HG02870 (cell line): Measurements from ENCODE around the gene MSI2.

Experiments
- ATAC-seq: cut with Tn5 transposase; IDR thresholded peaks from one replicate; pipeline ENCODE4 v1.9.1; 2021; ENCODE audit warnings: mild to moderate bottlenecking, moderate library complexity; ENCODE audit not compliant: unreplicated experiment

MSI2 gene

DNA sequence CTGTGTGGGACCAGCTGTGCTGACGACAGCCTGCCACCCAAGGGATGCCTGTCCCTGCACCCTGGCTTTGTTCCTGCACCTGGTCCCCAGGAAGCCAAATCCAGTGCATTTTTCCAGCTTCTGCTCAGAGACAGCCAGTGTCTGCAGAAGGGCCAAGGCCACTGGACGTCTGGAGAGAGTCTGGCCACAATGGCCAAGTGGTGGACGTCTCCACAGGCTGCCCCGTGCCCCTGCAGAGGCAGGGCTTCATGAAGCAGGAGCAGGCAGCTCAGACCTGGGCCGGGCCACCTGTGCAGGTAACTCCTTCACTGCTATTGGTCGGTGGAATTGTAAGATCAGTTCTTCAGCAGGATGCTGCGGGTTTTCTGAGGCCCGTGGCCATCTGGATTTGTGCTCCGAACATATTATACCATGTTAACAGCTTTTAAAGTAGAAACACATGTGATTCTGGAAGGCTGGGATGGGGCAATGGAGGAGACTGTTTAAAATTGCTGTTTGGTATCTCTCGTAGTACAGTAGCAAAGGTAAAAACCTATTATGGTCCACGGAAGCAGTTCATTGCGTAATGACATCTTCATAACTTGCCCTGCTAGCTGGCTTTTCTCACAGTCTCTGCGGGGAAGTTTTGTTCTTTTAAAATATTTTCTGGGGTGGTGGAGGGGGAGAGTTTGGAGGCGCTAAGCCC lies 303.5 kb downstream of the MSI2 start:
- ATAC-seq: no peak

DNA sequence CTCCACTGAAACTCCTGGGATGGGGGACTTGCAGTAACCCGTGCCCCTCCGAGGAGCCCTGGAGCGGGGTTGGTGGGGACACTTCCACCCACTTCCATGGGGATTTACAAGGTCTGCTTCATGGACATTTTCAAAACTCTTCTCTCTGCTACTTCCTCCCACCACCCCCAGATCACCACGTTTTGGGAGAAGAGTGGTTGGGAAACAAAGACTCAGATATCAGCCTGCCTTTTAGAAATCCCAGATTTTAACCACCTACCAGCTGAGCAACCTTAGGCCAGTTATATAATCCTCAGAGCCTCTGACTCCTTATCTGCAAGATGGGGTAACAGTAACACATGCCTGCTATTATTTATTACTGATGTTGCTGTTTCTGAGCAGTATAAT lies 304.0 kb downstream of the MSI2 start:
- ATAC-seq: no peak

DNA sequence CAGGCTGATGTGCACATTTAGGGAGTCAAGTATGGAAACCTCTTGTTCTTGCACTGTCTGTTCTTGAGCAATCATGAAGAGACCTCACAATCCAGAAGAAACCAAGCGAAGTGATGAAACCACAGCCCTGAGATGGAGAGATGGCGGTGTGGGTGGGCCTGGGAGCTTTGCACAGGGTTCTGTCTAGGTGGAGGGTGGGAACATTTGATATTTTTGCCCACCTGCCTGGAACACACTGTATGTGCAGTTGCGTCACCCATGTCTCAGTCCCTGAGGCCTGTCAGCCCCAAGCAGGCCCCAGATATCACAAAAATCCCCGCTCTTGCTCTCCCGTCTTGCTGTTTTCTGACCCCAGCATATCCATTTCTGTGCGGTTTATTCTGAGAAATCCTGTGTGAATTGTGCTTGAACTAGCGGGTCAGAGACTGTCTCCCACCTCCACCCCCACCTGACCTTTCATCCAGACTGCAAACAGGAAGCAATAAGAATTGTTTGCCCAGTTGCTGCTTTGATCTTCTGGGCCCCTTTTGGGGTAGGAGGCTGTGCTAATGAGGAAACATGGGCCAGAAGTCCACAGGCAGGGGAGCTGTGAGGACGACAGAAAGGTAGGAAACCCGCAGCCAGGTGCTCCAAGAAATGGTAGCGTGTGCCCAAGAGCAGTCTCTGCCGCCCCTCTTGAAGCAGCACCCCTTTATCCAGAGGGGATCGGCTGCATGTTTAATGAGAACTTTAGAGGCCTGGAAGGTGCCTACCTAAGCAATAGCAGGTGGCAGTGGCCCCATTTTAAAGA lies 304.9 kb downstream of the MSI2 start:
- no peak for ATAC-seq

DNA sequence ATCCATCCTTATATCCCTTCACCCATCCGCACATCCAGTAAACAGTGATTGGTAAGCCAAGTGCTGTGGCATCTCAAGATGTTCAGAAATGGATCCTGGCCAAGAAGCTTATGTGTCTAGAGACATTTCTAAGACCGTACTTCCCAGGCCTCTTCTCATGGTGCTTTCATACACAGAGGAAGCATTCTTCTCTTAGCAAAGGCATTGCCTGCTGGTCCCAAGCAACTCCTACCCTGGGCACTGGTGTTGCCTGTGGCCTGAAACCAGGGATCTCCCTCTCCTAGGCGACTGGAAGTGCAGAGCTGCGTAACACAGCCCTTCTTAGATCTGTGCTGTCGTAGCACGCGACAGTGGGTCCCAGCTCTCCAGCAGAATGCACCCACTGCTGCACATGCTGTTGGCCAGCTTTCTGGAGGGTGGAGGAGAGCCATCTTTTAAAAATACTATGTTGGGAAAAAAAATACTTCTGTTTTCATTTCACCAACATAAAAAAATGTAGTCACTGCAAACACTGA lies 305.9 kb downstream of the MSI2 start:
- no peak for ATAC-seq

DNA sequence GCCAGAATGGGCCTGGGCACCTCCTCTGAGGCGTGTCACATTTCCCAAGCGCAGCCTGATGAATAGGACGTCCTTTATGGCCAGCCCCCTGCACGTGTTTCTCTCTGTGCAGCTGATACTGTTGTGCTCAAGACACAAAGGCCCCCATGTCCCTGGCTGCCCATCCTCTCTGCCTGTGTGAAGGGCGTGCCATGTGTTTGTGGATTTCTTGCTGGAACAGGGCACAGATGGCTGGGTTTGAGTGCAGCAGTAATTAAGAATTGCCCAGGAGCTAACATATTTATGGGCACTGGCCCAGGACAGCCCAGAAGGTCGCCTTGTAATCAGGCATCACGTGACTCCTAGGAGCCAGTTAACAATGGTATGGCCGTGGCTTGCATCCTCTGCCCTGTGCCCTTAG lies 307.6 kb downstream of the MSI2 start:
- no peak for ATAC-seq

DNA sequence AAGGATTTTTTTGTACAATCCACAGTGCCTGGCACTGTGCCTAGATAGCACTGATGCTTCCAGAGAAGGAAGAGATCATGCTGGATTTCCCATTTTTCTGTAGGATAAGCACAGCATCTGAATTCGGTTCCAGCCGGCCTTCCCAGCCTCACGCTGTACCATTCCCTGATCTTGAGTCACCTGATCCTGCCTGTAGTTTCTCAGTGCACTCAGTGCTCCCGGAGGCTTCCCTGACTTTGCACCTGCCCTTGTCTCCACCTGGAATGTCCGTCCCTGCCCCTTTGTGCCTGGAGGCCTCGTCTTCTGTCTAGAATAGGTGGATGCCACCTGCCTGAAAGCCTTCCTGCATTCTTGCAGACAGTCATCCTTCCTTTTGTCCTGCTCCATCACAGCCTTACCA lies 308.9 kb downstream of the MSI2 start:
- no peak for ATAC-seq

DNA sequence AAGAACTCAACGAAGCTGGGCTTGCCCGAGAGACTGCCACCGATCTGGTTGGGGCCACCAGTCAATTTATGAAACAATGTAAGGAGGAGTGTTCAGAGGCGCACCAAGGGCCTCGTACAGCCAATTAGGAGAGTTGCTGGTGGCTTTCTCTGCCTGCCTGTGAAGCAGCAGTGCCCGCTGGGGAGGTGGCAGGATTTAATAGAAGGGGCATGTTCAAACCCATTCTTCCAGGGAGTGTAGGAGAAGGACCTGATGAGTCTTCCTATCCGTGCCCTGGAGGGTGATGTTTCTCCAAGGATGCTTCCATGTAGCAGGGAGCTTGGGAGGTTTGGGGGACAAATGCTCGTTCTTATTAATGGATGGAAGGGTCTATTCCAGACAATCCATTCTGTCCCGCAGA lies 310.4 kb downstream of the MSI2 start:
- ATAC-seq: no peak

DNA sequence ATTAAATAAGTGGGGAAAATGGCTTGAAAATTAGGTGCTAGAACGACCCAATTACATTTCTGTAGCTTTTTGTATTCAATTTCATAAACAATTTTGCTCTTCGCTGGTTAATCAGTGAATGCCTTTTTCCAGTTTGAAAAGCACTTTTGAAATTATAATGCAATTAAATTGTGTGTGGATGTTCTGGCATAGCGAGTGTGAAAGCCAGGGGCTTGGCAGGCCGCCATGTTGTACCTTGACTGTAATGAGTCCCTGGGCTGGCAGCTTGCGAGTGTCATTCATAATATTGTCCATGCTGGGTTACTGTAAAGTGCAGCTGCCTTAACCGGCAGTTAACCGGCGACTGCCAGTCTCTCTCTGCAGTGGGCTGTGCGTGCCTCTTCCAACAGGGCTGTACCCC lies 310.9 kb downstream of the MSI2 start:
- ATAC-seq: no peak

DNA sequence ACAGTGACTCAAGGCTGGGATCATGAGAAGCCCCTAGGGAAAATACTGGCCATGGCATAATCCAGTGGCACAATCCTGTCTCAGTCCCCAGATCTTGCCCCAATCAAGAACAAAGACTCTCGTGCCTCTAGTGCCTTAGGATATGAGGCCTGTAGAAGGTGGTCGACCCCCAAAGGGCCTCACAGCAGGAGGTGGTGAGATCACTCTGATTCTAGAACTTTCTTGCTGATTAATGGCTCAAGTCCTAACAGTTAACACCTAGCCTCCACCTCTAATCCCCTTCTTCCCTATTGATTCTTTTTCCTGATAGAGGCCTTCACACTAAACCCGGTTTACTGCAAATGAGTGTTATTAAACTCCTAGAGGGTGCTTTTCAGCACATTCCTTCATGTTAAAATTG lies 312.0 kb downstream of the MSI2 start:
- no peak for ATAC-seq

DNA sequence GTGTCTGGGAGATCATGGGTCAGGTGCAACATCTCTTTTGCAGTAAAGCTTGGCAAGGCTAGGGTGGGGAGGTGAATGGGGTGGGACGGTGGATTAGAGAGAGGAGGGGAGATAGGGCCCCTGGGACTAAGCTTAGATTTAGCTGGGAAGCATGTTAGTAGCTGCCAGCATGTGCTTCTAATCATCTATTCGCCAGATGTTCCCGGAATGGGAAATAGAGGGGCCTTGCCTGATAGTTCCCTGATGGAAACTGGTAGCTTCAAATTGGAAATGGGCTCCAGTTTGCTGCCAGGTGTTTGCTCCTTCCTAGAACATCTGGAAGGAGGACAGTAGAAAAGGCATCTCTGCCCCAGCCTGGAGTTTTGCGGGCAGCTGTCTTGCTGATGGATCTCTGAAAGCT lies 312.7 kb downstream of the MSI2 start:
- no peak for ATAC-seq

DNA sequence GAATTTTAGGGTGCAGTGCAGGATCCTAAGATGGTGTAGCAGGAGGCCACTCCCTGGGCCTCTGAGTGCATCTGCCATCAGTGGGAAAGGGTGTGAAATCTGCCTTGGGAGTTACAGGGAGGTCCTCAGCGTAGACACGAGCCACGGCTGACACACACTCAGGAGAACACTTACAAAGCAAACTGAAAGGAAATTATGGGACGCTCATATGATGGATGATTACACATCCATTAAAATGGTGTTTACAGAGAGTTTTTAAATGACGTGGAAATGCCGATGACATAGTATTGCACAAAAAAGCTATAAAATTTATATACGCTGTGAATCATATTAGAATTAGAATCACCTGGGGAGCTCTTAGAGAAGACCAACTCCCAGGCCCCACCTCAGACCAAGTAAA lies 313.5 kb downstream of the MSI2 start:
- no peak for ATAC-seq

DNA sequence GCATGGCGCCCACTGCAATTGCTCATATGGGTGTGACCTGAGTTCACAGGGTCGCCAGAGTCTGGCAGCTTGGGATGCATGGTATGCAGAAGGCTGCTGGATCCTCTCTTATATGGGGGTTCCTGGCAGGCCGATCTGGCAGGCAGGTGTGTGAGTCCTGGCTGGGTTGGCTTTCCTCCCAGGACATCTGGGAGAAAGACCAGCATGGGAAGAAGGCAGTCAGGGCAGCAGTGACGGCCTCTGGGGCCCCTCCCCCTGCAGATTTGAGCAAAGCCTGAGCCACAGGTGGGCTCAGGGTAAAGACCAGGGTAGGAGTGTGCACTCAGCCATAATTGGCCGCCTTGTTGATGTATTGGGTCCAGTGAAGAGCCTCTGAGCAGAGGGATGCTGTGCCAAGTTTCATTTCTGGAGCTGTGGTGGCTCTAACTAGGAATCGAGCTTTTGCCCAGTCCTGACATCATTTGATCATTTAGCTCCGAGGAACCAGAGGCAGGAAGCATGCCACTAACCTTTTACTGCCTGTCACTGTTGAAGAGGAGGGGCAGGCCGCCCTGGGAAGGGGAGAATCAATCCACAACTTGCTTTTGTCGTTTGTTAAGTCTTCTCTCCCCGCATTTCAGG lies 314.5 kb downstream of the MSI2 start:
- no peak for ATAC-seq

DNA sequence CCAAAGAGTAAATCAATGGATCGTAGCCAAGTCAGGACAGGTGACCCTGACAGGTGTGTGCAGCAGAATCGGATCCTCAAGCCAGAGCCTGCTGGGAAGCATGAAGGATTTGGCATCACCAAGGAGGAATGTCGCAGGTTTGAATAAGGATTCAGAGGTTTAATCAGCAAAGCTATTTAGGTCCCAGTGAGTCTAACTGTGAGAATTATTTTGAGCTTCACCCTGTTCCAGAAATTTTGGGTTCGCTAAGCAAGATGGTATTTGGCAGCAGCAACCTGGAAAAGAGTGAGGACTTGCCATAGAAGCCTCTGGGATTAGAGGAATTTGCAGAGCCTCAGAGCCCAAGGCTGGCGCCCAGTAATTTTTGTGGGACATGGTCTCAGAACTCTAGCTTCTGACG lies 315.7 kb downstream of the MSI2 start:
- no peak for ATAC-seq

DNA sequence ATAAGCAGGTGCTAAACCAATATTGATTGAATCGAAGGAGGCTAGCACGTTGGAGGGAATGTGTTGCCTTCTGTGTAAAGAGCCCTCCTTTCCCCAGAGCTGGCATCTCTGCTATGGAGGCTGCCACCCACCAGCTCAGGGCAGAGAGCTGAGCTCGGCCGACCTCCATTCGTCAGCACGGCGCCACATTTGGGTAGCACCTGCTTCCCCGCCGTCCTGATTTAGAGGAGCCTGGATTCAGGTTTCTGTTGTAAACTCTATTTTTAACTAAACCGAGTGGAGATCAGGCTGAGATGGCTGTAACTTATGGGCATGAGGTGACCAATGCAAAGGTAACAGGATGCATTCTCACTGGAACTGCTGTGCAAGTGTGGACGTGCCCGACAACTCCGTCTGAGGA lies 316.3 kb downstream of the MSI2 start:
- no peak for ATAC-seq

DNA sequence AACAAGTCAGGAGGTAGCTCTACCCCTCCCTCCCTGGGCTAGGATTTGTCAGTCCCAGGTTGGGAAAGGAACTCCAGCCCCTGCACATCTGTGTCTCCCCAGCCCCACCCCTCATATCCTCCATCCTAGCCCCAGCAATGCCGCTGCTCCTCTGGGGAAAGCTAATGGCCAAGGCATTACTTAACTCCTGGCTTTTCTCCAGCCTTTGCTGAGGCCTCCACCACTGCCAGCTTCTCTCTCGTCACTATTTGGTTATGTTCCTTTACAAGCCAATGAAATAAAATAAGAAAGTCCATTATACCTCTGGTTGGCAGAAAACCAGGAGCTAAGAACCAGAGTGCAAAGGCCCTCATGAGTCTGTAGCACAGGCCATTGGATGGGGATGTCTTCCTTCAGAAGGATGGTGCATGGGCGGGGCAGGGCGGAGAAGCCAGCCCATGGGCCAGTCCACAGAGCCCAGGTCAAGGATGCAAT lies 317.8 kb downstream of the MSI2 start:
- ATAC-seq: no peak

DNA sequence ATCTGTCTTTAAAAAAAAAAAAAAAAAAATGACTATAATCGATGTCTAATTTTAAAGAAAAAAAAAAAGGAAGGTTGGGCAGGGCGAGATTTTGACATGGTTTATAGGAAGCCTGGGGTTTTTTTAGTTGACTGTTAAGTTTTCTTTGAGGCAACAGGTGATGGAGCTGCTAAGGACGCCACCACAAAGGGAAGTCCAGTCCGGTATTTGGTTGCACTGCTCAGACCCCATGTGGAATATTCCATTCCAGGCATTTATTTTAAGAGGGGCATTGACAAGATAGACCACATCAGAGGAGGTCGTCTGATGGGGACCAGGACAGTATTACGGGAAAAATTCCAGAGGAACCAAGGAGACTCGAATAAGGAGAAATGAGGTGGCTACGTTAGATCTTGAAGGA lies 320.4 kb downstream of the MSI2 start:
- ATAC-seq: no peak

DNA sequence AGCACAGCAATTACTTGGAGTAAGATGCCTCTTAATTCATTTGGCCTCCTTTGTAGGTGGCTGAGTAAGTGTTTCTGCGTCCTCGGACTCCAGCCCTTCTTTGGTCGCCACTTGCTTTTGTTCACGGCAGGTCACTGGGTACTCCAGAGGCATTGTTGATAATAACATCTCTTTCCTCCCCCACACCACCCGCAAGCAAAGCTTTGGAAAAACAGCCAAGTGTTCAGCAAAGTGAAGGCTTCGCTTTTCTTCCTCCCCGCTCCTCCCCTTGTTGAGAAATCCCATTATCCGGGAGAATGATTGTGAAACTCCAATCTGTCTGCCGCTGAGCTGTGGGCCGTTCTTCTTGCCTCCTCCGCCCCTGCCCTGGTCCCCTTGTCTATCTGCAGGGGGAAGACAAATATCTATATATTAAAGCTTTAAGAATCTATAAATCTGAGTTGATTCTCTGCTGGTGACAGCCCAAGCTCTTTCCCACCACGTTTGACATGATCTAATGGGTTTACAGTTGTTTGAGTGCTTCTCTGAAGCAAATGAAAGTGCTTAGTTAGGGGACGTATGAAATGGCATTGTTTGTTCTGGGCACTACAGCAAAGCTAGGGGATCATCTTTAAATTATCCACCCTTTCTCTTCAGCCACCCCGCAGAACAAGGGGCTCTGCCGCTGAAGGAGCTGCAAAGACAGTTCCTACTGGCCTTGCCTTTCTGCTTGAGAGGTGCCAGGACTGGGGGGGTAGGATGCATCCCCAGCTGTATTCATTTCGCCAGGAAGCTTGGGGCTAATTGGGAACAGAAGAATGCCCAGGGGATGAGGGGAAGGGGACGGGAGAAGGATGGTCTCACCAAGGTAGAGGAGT lies 321.7 kb downstream of the MSI2 start:
- no peak for ATAC-seq

DNA sequence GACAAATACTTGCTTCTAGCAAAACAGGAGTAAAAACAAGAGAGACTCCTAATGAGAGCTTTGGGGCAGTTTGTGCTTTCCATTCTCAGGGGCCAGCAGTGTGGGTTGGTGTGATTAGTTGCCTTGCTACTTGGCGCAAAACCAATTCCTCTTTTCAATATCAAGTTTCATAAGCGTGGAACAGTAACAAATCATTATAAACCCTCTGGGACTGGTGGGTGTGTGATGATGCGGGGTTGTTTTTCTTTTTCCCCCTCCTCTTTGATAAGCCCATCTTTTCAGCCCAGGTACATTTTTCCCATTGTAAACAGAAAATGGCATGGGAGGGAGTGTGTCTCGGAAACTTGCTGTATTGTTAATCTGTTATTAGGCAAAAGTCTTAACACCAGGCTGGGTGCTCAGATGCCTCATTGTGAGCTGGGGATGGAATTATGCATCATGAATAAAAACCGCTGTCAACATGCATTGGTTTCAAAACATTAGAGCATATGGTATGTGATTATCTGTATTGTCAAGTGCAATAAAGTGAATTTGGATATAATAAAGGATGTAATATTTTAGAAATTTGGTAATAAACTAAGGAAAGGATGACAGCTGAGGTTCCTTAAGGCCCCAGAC lies 322.4 kb downstream of the MSI2 start:
- ATAC-seq: no peak

DNA sequence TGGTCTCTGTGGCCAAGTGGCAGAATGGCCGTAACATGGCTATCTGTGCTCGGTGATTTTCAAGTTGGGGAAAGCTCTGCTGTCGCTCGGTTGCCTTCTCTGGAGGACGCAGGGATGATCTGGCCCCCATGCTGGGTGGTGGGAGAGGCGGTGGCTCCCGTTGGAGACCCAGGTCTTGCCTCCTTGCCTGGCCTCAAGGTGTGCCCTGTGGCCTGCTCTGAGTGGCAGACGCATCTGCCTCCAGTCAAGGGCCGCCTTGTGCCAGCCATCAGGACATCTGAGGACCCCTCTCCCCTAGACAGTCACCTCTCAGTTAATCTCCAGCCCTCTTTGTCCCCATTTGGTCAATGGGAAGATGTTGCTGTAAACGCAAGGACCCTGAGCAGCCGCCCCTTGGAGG lies 322.9 kb downstream of the MSI2 start:
- ATAC-seq: no peak

DNA sequence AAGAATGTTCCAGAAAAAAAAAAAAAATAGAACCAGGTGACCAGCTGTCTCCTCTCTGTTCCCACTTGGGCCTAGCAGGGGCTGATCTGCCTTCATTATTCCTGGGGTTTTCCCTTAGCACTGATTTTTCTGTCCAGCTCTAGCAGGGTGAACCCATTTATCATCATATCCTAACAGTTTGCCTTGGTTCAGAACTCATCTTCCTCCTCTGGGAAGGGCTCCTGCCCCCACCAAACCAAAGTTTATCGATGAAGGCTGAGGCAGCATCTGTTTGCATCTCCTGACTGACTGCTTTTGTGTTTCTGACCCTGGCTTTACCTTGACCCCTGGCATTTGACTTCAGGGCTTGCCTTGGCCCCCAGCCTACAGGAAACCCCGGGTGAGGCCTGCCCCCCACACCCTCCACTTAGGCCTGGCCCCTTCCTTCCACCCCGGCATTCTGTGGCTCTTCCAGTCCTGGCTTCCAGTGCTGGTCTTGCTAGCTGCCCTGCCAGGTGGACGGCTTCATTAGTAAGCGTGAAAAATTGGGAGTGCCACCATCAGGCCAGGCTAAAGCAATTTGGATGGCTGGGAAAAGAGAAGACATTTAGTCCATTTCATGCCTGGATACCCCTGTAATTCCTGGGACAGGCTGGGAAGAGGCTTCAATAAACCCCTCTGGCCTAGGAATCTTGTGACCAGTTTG lies 323.9 kb downstream of the MSI2 start:
- ATAC-seq: no peak
